Stomach (tissue), 9 donors: ENCODE measurements around the gene IGSF21. TPM values are rescaled to one million over a fixed set of nuclear protein-coding genes. Genes with fewer than 3 reads are reported as not detected.

Experiments used
- DNase-seq, 2 donors: peaks; one replicate each; pipeline versions ENCODE4 v3.0.0 to v3.0.0-alpha.2; 2013 to 2019
- H3K27ac ChIP-seq, 5 donors: fragments of 200-600 bp in 4 of 5; sonication (generic) in 4 of 5; one replicate each; pipeline ENCODE4 v1.5.1; 2013 to 2019; ENCODE audit warnings: mild to moderate bottlenecking in 1 of 5, moderate library complexity in 1 of 5
- H3K27me3 ChIP-seq, 3 donors: fragments of 200-600 bp; sonication (generic); one replicate each; pipeline ENCODE4 v1.5.1; 2017 to 2019; ENCODE audit warnings: mixed run types in 1 of 3
- H3K36me3 ChIP-seq, 4 donors: fragments of 200-600 bp; sonication (generic); 1 replicate in 3 of 4; 2 replicates in 1 of 4; pipeline ENCODE4 v1.5.1; 2016 to 2019
- H3K4me1 ChIP-seq, 4 donors: fragments of 200-600 bp; sonication (generic); one replicate each; pipeline ENCODE4 v1.5.1; 2016 to 2019
- H3K4me3 ChIP-seq, 4 donors: fragments of 200-600 bp; sonication (generic) in 3 of 4; one replicate each; pipeline ENCODE4 v1.5.1; 2016 to 2019; ENCODE audit warnings: mild to moderate bottlenecking in 1 of 4
- H3K9me3 ChIP-seq, 4 donors: fragments of 200-600 bp; sonication (generic); one replicate each; pipeline ENCODE4 v1.5.1; 2016 to 2019
- EP300 ChIP-seq: sonication (generic); formaldehyde crosslinking; IDR thresholded peaks from one replicate; pipeline ENCODE4 v1.6.1; 2017; ENCODE audit warnings: antibody characterized with exemption
- POLR2A ChIP-seq, 4 donors: fragments of 450-650 bp; IDR thresholded peaks; one replicate each; pipeline ENCODE4 v1.6.1; 2016; ENCODE audit warnings: antibody characterized with exemption in 4 of 4, control low read depth in 2 of 4, mild to moderate bottlenecking in 1 of 4, moderate library complexity in 1 of 4
- POLR2AphosphoS5 ChIP-seq, 3 donors: sonication (generic); formaldehyde crosslinking; IDR thresholded peaks; one replicate each; pipeline ENCODE4 v1.6.1; 2016; ENCODE audit warnings: antibody characterized with exemption in 3 of 3
- WGBS, 5 donors: extraction: QIAGEN DNeasy Blood & Tissue Kit in 3 of 5; methylation state at CpG; one replicate each; pipeline versions ENCODE4 v1.1.5 to v1.1.7; 2013 to 2018; 5-methylcytosine and 5-hydroxymethylcytosine counted together
- intact Hi-C: fragments of 100-400 bp; cut with DNase I; formaldehyde crosslinking; loops from one replicate; pipeline ENCODE4 v1.15.1; 2023; ENCODE audit warnings: low total_unique reads
- polyA plus RNA-seq, 3 donors: library from polyadenylated mRNA; stranded (reverse); fragments of 200-250 nt; gene quantifications; one replicate each; pipeline ENCODE4 v1.2.3, GENCODE V29; 2013
- total RNA-seq, 5 donors: library from RNA; depleted of rRNA; stranded (reverse); fragments of >200 nt; gene quantifications; one replicate each; pipeline versions ENCODE4 v1.1.0 to v1.2.3, GENCODE V29; 2014 to 2016
- TF ChIP-seq, protein P1 (sequence below), 7 experiments: fragments of 450-650 bp in 4 of 7; fragments of 200-600 bp in 3 of 7; sonication (generic) in 3 of 7; IDR thresholded peaks; one replicate each; pipeline ENCODE4 v1.5.1; 2016 to 2019; ENCODE audit warnings: antibody characterized with exemption in 7 of 7, control low read depth in 2 of 7, mild to moderate bottlenecking in 1 of 7
- donor health status: healthy with polysubstance abuse.
- donor health status: Bipolar disorder and iron deficiency.
- donor health status: healthy.

The IGSF21 gene
- total and polyA plus RNA-seq, 8 donors: 0.25 to 2.0 (median 1.1) TPM; not detected in 3

DNA sequence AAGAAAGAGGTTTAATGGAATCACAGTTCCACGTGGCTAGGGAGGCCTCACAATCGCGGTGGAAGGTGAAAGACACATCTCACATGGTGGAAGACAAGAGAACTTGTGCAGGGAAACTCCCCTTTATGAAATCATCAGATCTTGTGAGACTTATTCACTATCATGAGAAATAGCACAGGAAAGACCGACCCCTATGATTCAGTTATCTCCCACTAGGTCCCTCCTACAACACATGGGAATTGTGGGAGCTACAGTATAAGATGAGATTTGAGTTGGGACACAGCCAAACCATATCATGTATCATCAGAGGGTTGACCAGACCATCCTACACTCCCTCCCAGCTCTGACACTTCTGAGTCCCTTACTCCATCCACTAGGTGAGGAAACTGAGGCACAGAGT is 229.2 kb downstream of the IGSF21 start:
- no peak for TF ChIP-seq POLR2AphosphoS5 (IDR thresholded peaks at IDR 0.05)
- TF ChIP-seq, protein P1, sequence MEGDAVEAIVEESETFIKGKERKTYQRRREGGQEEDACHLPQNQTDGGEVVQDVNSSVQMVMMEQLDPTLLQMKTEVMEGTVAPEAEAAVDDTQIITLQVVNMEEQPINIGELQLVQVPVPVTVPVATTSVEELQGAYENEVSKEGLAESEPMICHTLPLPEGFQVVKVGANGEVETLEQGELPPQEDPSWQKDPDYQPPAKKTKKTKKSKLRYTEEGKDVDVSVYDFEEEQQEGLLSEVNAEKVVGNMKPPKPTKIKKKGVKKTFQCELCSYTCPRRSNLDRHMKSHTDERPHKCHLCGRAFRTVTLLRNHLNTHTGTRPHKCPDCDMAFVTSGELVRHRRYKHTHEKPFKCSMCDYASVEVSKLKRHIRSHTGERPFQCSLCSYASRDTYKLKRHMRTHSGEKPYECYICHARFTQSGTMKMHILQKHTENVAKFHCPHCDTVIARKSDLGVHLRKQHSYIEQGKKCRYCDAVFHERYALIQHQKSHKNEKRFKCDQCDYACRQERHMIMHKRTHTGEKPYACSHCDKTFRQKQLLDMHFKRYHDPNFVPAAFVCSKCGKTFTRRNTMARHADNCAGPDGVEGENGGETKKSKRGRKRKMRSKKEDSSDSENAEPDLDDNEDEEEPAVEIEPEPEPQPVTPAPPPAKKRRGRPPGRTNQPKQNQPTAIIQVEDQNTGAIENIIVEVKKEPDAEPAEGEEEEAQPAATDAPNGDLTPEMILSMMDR (IDR thresholded peaks at IDR 0.05): no peak
- Histone ChIP-seq H3K9me3 (no peaks in the 10 kb centered on the region), H3K27me3 (peaks cover 0 to 36% (median 0%) of the 10 kb centered on the region in 3 donors), H3K4me1 (no peaks in the 10 kb centered on the region), H3K36me3 (no peaks in the 10 kb centered on the region), H3K4me3 (no peak overlapping the region), H3K27ac (no peak overlapping the region)
- WGBS, 5 donors: 53 to 79% (median 68%) methylated on average over 4 of the region's 4 CpGs
- DNase-seq: no peak
- intact Hi-C loops: no loop called here

DNA sequence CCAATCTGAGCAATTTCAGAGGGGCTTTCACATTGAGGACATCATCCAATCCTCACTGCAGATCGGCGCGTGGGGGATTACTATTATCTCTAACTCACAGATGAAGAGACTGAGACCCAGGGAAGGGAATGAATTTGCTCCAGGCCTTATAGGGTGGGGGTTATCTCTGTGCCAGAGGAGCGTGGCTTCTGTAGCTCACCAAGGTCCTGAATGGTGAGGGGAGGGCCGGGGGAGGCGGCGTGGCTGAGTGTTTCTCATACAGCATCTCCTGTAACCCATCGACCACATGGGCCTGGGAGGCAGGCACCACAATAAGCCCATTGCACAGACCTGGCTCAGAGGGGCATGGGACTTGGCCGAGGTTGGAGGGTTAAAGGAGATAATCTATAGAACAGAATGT is 230.2 kb downstream of the IGSF21 start:
- Histone ChIP-seq H3K27ac (no peak overlapping the region), H3K4me1 (no peaks in the 10 kb centered on the region), H3K27me3 (peaks cover 0 to 35% (median 0%) of the 10 kb centered on the region in 3 donors), H3K36me3 (no peaks in the 10 kb centered on the region), H3K9me3 (no peaks in the 10 kb centered on the region), H3K4me3 (no peak overlapping the region)
- TF ChIP-seq EP300: no peak
- TF ChIP-seq POLR2A (IDR thresholded peaks at IDR 0.05): no peak
- TF ChIP-seq POLR2AphosphoS5 (IDR thresholded peaks at IDR 0.05): no peak
- TF ChIP-seq, protein P1 (IDR thresholded peaks at IDR 0.05): no peak
- no peak for DNase-seq
- WGBS, 5 donors: 63 to 80% (median 76%) methylated on average over 9 of the region's 9 CpGs
- intact Hi-C loops: no loop called here

DNA sequence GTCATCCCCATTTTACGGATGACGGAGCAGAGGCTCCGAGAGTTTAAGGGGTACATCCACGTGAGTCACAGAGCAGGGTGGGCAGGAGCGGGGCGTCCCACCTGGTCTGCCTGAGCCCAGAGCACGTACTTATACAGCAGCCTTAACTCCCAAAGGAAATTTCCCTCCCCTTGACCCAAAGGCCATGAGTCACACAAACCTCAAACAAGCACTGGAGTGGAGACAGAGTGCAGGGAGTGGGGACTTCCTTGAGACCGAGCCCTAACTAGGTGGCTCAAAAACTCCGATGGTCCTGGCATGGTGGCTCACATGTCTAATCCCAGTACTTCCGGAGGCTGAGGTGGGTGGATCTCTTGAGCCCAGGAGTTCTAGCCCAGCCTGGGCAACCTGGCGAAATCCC is 231.6 kb downstream of the IGSF21 start:
- DNase-seq: no peak
- TF ChIP-seq POLR2A (IDR thresholded peaks at IDR 0.05) (no peak), EP300 (no peak), POLR2AphosphoS5 (IDR thresholded peaks at IDR 0.05) (no peak)
- TF ChIP-seq, protein P1 (IDR thresholded peaks at IDR 0.05): no peak
- no peaks in the 10 kb centered on the region for H3K9me3 ChIP-seq
- no peak overlapping the region for H3K27ac ChIP-seq
- no peaks in the 10 kb centered on the region for H3K36me3 ChIP-seq
- H3K4me3 ChIP-seq: no peak overlapping the region
- intact Hi-C loops: no loop called here
- peaks cover 0 to 21% (median 0%) of the 10 kb centered on the region in 3 donors for H3K27me3 ChIP-seq
- 70 to 84% (median 77%) methylated on average over 7 to 11 of the region's 11 CpGs for WGBS, 5 donors
- no peaks in the 10 kb centered on the region for H3K4me1 ChIP-seq

DNA sequence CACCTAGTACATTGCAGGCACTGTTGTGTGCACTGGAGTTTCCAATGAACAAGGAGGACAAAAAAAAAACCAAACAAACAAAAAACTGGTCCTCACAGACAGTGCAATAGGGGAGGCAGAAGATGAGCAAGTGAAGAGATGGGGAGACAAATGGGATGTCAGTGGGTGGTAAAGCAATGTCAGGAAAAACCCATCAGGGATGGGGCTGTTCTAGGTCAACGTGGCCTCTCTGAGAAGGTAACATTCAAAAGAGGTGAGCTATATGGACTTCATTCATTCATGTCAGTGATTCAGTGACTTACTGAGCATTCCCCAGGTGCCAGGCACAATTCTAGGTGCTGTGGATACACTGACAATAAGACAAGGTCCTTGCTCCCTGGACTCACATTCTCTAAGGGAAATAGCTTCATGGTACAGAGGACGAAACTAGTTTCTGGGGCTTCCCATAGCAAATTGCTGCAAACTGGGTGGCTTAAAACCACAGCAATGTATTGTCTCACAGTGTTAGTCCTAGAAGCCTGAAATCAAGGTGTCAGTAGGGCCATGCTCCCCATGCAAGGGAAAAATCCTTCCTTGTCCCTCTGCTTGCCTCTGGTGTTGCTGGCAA is 232.7 kb downstream of the IGSF21 start:
- no peak for DNase-seq
- intact Hi-C loops: no loop called here
- no peak overlapping the region for H3K27ac ChIP-seq
- TF ChIP-seq POLR2AphosphoS5 (IDR thresholded peaks at IDR 0.05): no peak
- TF ChIP-seq, protein P1 (IDR thresholded peaks at IDR 0.05): no peak
- no peak for TF ChIP-seq EP300
- no peak for TF ChIP-seq POLR2A (IDR thresholded peaks at IDR 0.05)
- H3K4me1 ChIP-seq: no peaks in the 10 kb centered on the region
- peaks cover 0 to 10% (median 0%) of the 10 kb centered on the region in 3 donors for H3K27me3 ChIP-seq
- 35 to 72% (median 64%) methylated on average over 2 of the region's 2 CpGs for WGBS, 5 donors
- no peaks in the 10 kb centered on the region for H3K9me3 ChIP-seq
- H3K4me3 ChIP-seq: no peak overlapping the region
- no peaks in the 10 kb centered on the region for H3K36me3 ChIP-seq
